ENCODE results near the gene RPL28.

Gene RPL28

GRCh38 chr19:55442372-55442961 lies 56.7 kb downstream of the RPL28 start:
- peaks cover 24% of the 10 kb centered on the region for H3K4me1 Mint-ChIP-seq
- H3K4me3 Mint-ChIP-seq: no peak overlapping the region
- no peak overlapping the region for H3K27ac Mint-ChIP-seq
- H3K36me3 Mint-ChIP-seq (ENCODE audit: low read depth): no peaks in the 10 kb centered on the region
- TF ChIP-seq, protein P1, sequence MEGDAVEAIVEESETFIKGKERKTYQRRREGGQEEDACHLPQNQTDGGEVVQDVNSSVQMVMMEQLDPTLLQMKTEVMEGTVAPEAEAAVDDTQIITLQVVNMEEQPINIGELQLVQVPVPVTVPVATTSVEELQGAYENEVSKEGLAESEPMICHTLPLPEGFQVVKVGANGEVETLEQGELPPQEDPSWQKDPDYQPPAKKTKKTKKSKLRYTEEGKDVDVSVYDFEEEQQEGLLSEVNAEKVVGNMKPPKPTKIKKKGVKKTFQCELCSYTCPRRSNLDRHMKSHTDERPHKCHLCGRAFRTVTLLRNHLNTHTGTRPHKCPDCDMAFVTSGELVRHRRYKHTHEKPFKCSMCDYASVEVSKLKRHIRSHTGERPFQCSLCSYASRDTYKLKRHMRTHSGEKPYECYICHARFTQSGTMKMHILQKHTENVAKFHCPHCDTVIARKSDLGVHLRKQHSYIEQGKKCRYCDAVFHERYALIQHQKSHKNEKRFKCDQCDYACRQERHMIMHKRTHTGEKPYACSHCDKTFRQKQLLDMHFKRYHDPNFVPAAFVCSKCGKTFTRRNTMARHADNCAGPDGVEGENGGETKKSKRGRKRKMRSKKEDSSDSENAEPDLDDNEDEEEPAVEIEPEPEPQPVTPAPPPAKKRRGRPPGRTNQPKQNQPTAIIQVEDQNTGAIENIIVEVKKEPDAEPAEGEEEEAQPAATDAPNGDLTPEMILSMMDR (IDR thresholded peaks at IDR 0.05): no peak
- peaks cover 13% of the 10 kb centered on the region for H3K9me3 Mint-ChIP-seq
- H3K27me3 Mint-ChIP-seq (ENCODE audit: low read depth, poor library complexity): no peaks in the 10 kb centered on the region
- DNase-seq: no peak

DNA sequence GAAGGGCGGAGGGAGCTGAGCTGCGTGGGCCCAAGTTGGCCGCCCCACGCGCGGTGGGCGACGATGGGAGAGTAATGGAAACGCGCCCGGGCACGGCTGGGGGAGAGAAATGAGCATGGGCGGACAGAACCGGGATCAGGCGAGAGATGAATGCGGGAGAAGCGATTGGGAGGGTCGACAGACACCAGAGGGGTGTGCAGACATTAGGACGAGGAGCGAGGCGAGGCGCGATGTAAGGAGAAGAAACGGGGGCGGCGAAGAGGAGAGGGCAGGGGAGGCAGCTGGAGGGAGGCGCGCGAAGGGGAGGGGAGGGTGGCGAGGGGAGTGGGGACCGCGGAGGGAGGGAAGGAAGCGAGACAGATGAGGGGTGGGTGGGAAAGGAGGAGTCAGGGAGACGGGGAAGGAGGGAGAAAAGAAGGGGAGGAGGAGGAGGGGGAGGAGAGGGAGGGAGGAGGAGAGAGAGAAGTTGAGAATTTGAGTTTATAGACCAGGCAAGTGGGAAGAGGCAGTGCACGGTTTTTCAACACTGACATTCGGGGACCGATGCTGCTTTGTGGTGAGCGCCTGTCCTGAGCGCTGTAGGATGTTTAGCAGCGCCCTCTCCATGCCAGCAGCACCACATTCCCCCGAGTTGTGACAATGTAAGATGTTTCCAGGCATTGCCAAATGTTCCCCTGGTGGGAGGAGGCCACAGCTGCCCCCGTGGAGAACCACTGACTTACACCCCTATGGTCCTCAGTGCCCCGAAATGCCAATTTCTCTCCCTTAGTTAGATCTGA lies 57.5 kb downstream of the RPL28 start, which contains the start of gene SHISA7:
SHISA7 (minus strand) TSS at position 256 of the 779 bp plus-strand sequence. CDS start 437 bp downstream, outside the sequence.
- peaks cover 13% of the 10 kb centered on the region for H3K9me3 Mint-ChIP-seq
- H3K4me1 Mint-ChIP-seq: peaks cover 22% of the 10 kb centered on the region
- no peak for DNase-seq
- no peak within 1 kb of the TSS for H3K27ac Mint-ChIP-seq
- no peaks in the 10 kb centered on the region for H3K36me3 Mint-ChIP-seq (ENCODE audit: low read depth)
- H3K4me3 Mint-ChIP-seq: peak within 1 kb of the TSS; percentile 36
- TF ChIP-seq, protein P1 (IDR thresholded peaks at IDR 0.05): no peak
- no peaks in the 10 kb centered on the region for H3K27me3 Mint-ChIP-seq (ENCODE audit: low read depth, poor library complexity)

- no peak for DNase-seq
- H3K4me1 Mint-ChIP-seq: peaks cover 22% of the 10 kb centered on the region
- H3K9me3 Mint-ChIP-seq: peaks cover 13% of the 10 kb centered on the region
- TF ChIP-seq, protein P1 (IDR thresholded peaks at IDR 0.05): no peak
- no peaks in the 10 kb centered on the region for H3K27me3 Mint-ChIP-seq (ENCODE audit: low read depth, poor library complexity)
- no peaks in the 10 kb centered on the region for H3K36me3 Mint-ChIP-seq (ENCODE audit: low read depth)
- H3K27ac Mint-ChIP-seq: no peak overlapping the region
- no peak overlapping the region for H3K4me3 Mint-ChIP-seq
These were observed 58.2 kb downstream of the RPL28 start for GRCh38 chr19:55443824-55444480.

- Mint-ChIP-seq H3K4me1 (peaks cover 22% of the 10 kb centered on the region), H3K9me3 (peaks cover 7% of the 10 kb centered on the region), H3K27me3 (ENCODE audit: low read depth, poor library complexity) (no peaks in the 10 kb centered on the region), H3K27ac (no peak overlapping the region), H3K36me3 (ENCODE audit: low read depth) (no peaks in the 10 kb centered on the region), H3K4me3 (no peak overlapping the region)
- TF ChIP-seq, protein P1 (IDR thresholded peaks at IDR 0.05): no peak
- no peak for DNase-seq
These were observed 58.9 kb downstream of the RPL28 start for GRCh38 chr19:55444646-55445045.

DNA sequence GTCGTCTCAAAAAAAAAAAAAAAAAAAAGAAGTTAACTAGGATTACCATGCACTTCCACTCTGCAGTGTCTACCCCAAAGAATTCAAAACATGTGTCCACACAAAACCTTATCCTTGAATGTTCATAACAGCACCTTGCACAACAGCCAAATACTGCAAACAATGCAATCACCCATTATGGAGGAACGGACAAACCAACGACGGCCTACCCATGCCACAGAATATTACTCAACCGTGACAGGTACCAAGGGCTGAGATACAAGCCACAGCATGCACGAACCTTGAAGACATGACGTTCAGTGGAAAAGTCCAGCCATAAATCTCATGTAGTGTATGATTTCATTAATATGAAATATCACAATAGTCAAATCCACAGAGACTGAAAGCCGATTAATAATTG lies 60.3 kb downstream of the RPL28 start:
- DNase-seq: no peak
- Mint-ChIP-seq H3K4me3 (no peak overlapping the region), H3K27me3 (ENCODE audit: low read depth, poor library complexity) (peaks cover 9% of the 10 kb centered on the region)

More for the DNA sequence above, 60.3 kb downstream of the RPL28 start:
- Mint-ChIP-seq H3K27ac (no peak overlapping the region), H3K36me3 (ENCODE audit: low read depth) (no peaks in the 10 kb centered on the region), H3K9me3 (peaks cover 7% of the 10 kb centered on the region), H3K4me1 (peaks cover 23% of the 10 kb centered on the region)
- TF ChIP-seq, protein P1 (IDR thresholded peaks at IDR 0.05): no peak
